Nephron (organoid): ENCODE results near the gene MUCL1.
A peak's percentile ranks its signal among the peaks of the same experiment; 100 is the strongest.
"Not testable (repeated sequence)": the region's sequence is repeated elsewhere in the genome, so short reads cannot be mapped to it uniquely, and the experiment has no call there.

ENCODE experiments used
- H3K27ac Mint-ChIP-seq, 3 experiments: 2 replicates each; pipeline ENCODE4 v1.8.0; 2020; ENCODE audit warnings: mixed read lengths in 3 of 3, mild to moderate bottlenecking in 2 of 3, moderate library complexity in 1 of 3
- H3K27me3 Mint-ChIP-seq: 2 replicates; pipeline ENCODE4 v1.8.0; 2021; ENCODE audit warnings: low read depth, mild to moderate bottlenecking, moderate library complexity, mixed read lengths
- H3K36me3 Mint-ChIP-seq: 2 replicates; pipeline ENCODE4 v1.8.0; 2020; ENCODE audit warnings: low read depth, mixed read lengths
- H3K4me1 Mint-ChIP-seq: 2 replicates; pipeline ENCODE4 v1.8.0; 2020; ENCODE audit warnings: mixed read lengths
- H3K4me3 Mint-ChIP-seq, 3 experiments: 2 replicates each; pipeline ENCODE4 v1.8.0; 2020; ENCODE audit warnings: mild to moderate bottlenecking in 3 of 3, mixed read lengths in 3 of 3, moderate library complexity in 2 of 3
- H3K9me3 Mint-ChIP-seq: 2 replicates; pipeline ENCODE4 v1.8.0; 2020; ENCODE audit warnings: mixed read lengths
- CTCF ChIP-seq, 3 experiments: fragments of 200-600 bp; sonication (generic); IDR thresholded peaks; one replicate each; pipeline ENCODE4 v1.5.0; 2021; ENCODE audit warnings: antibody characterized with exemption in 3 of 3; ENCODE audit not compliant: unreplicated experiment in 3 of 3

MUCL1 gene

GRCh38 chr12:54879579-54879978 lies 25.3 kb downstream of the MUCL1 start:
- no peak overlapping the region for H3K27ac Mint-ChIP-seq
- no peak overlapping the region for H3K4me3 Mint-ChIP-seq
- peaks cover 3% of the 10 kb centered on the region for H3K9me3 Mint-ChIP-seq
- H3K27me3 Mint-ChIP-seq, result no peaks in the 10 kb centered on the region
- H3K4me1 Mint-ChIP-seq, result no peaks in the 10 kb centered on the region
- no peaks in the 10 kb centered on the region for H3K36me3 Mint-ChIP-seq
- no peak for TF ChIP-seq CTCF (IDR thresholded peaks at IDR 0.05; ENCODE audit: unreplicated experiment in 3 of 3)

- no peaks in the 10 kb centered on the region for H3K4me1 Mint-ChIP-seq
- H3K36me3 Mint-ChIP-seq, result no peaks in the 10 kb centered on the region
- H3K4me3 Mint-ChIP-seq, result no peak overlapping the region
- H3K27ac Mint-ChIP-seq, result no peak overlapping the region
- TF ChIP-seq CTCF (IDR thresholded peaks at IDR 0.05; ENCODE audit: unreplicated experiment in 3 of 3), result no peak
- H3K9me3 Mint-ChIP-seq, result peaks cover 3% of the 10 kb centered on the region
- H3K27me3 Mint-ChIP-seq, result no peaks in the 10 kb centered on the region
Measured at GRCh38 chr12:54882079-54882478, 27.8 kb downstream of the MUCL1 start.

- H3K36me3 Mint-ChIP-seq, H3K4me1 Mint-ChIP-seq, H3K27me3 Mint-ChIP-seq, H3K9me3 Mint-ChIP-seq, H3K27ac Mint-ChIP-seq, H3K4me3 Mint-ChIP-seq: not testable (repeated sequence)
Measured at GRCh38 chr12:54882597-54882996, 28.3 kb downstream of the MUCL1 start.

- H3K9me3 Mint-ChIP-seq, H3K27ac Mint-ChIP-seq, H3K27me3 Mint-ChIP-seq, H3K4me3 Mint-ChIP-seq, H3K36me3 Mint-ChIP-seq, H3K4me1 Mint-ChIP-seq: not testable (repeated sequence)
Measured at GRCh38 chr12:54888428-54888827, 34.1 kb downstream of the MUCL1 start.

GRCh38 chr12:54890339-54890738 lies 36.0 kb downstream of the MUCL1 start:
- Mint-ChIP-seq H3K4me3 (no peak overlapping the region), H3K9me3 (no peaks in the 10 kb centered on the region), H3K4me1 (no peaks in the 10 kb centered on the region), H3K27me3 (no peaks in the 10 kb centered on the region), H3K36me3 (no peaks in the 10 kb centered on the region), H3K27ac (no peak overlapping the region)
- no peak for TF ChIP-seq CTCF (IDR thresholded peaks at IDR 0.05; ENCODE audit: unreplicated experiment in 3 of 3)

- Mint-ChIP-seq H3K27me3 (no peaks in the 10 kb centered on the region), H3K4me3 (no peak overlapping the region), H3K36me3 (no peaks in the 10 kb centered on the region), H3K4me1 (no peaks in the 10 kb centered on the region), H3K9me3 (no peaks in the 10 kb centered on the region), H3K27ac (peak overlapping the region in 1 of 3 experiments; percentile 56)
- TF ChIP-seq CTCF (IDR thresholded peaks at IDR 0.05; ENCODE audit: unreplicated experiment in 3 of 3), result no peak
Measured at GRCh38 chr12:54891717-54892478, 37.6 kb downstream of the MUCL1 start.
